Bronchial epithelial cell (primary cell): ENCODE measurements around the gene ANKRD49. TPM values are rescaled to one million over a fixed set of nuclear protein-coding genes. Genes with fewer than 3 reads are reported as not detected.

ENCODE experiments used
- DNase-seq: peaks from one replicate; pipeline ENCODE4 v3.0.0-alpha.2; 2010; ENCODE audit warnings: low read depth
- FAIRE-seq: peaks from 2 replicates; lab custom pipeline; 2011; peaks lifted over from hg19 to GRCh38; lab: Jason Lieb, UNC
- H3K27me3 ChIP-seq: 2 replicates; pipeline ENCODE4 v1.5.1; 2011; ENCODE audit warnings: low read length; ENCODE audit not compliant: control insufficient read depth, insufficient read depth
- H3K36me3 ChIP-seq: 2 replicates; pipeline ENCODE4 v1.5.1; 2011; ENCODE audit warnings: low read length; ENCODE audit not compliant: control insufficient read depth, insufficient read depth
- H3K4me3 ChIP-seq: 2 replicates; pipeline ENCODE4 v1.5.1; 2011; ENCODE audit warnings: mild to moderate bottlenecking, low read depth, low read length, control low read depth
- CTCF ChIP-seq: IDR thresholded peaks from 2 replicates; pipeline ENCODE4 v1.5.1; 2011; ENCODE audit warnings: mild to moderate bottlenecking, moderate library complexity, low read length, control low read depth, inconsistent platforms; ENCODE audit not compliant: insufficient read depth, severe bottlenecking
- total RNA-seq: library from RNA; depleted of rRNA; stranded (reverse); fragments of >200 nt; gene quantifications from 2 replicates; pipeline ENCODE4 v1.2.1, GENCODE V29; 2014

ANKRD49 gene
- total RNA-seq, 1 donor from 2014 or later, result 17.1 TPM

GRCh38 chr11:94507485-94507884, 13.7 kb downstream of the ANKRD49 start:
- no peak for FAIRE-seq

GRCh38 chr11:94511932-94512781, 18.4 kb downstream of the ANKRD49 start, which contains the start of gene C11orf97:
C11orf97 (plus strand) TSS chr11:94512461; CDS start chr11:94512529, 68 bp downstream.
- peak within 1 kb of the TSS; percentile 37 for H3K4me3 ChIP-seq
- DNase-seq, result no peak
- no peaks in the 10 kb centered on the region for H3K27me3 ChIP-seq
- FAIRE-seq, result no peak
- no peak for TF ChIP-seq CTCF
- no peaks in the 10 kb centered on the region for H3K36me3 ChIP-seq

More at GRCh38 chr11:94507485-94507884, 13.7 kb downstream of the ANKRD49 start:
- H3K4me3 ChIP-seq, result no peak overlapping the region
- H3K27me3 ChIP-seq, result no peaks in the 10 kb centered on the region
- H3K36me3 ChIP-seq, result no peaks in the 10 kb centered on the region
- no peak for TF ChIP-seq CTCF
- peak; percentile 83 for DNase-seq

- Histone ChIP-seq H3K4me3 (no peak overlapping the region), H3K36me3 (no peaks in the 10 kb centered on the region), H3K27me3 (no peaks in the 10 kb centered on the region)
- DNase-seq (peak; percentile 77), FAIRE-seq (no peak)
- no peak for TF ChIP-seq CTCF
Observed at GRCh38 chr11:94513091-94513490, 19.3 kb downstream of the ANKRD49 start.

GRCh38 chr11:94515398-94515797, 21.6 kb downstream of the ANKRD49 start:
- no peak for FAIRE-seq
- no peaks in the 10 kb centered on the region for H3K27me3 ChIP-seq
- DNase-seq, result no peak
- no peak for TF ChIP-seq CTCF
- no peaks in the 10 kb centered on the region for H3K36me3 ChIP-seq
- no peak overlapping the region for H3K4me3 ChIP-seq

- Histone ChIP-seq H3K36me3 (no peaks in the 10 kb centered on the region), H3K4me3 (no peak overlapping the region), H3K27me3 (no peaks in the 10 kb centered on the region)
- no peak for DNase-seq
- no peak for FAIRE-seq
- TF ChIP-seq CTCF, result no peak
Observed at GRCh38 chr11:94516725-94517124, 22.9 kb downstream of the ANKRD49 start.
